NCI-H774 (cell line): Measurements from ENCODE around the gene MTARC1.

Source experiments
- DNase-seq: peaks from one replicate; lab custom pipeline; 2025; lab: John Stamatoyannopoulos, UW

Gene MTARC1

GRCh38 chr1:220806408-220806807 lies 19.7 kb downstream of the MTARC1 start:
- DNase-seq, result no peak

GRCh38 chr1:220807726-220808125 lies 21.0 kb downstream of the MTARC1 start:
- DNase-seq, result no peak

GRCh38 chr1:220808345-220809186 lies 21.9 kb downstream of the MTARC1 start:
- DNase-seq, result no peak

GRCh38 chr1:220809187-220809550 lies 22.5 kb downstream of the MTARC1 start:
- no peak for DNase-seq

GRCh38 chr1:220809704-220810103 lies 23.0 kb downstream of the MTARC1 start:
- DNase-seq, result no peak

- DNase-seq, result no peak
These were observed 23.5 kb downstream of the MTARC1 start for GRCh38 chr1:220810179-220810653.

GRCh38 chr1:220810963-220811362 lies 24.2 kb downstream of the MTARC1 start:
- DNase-seq, result no peak

GRCh38 chr1:220811695-220812094 lies 25.0 kb downstream of the MTARC1 start:
- no peak for DNase-seq

GRCh38 chr1:220812308-220812707 lies 25.6 kb downstream of the MTARC1 start:
- DNase-seq, result no peak

- no peak for DNase-seq
These were observed 26.3 kb downstream of the MTARC1 start for GRCh38 chr1:220813013-220813412.

GRCh38 chr1:220815409-220815808 lies 28.7 kb downstream of the MTARC1 start:
- no peak for DNase-seq

- DNase-seq, result no peak
These were observed 31.2 kb downstream of the MTARC1 start for GRCh38 chr1:220817907-220818306.

GRCh38 chr1:220818421-220819173 lies 31.9 kb downstream of the MTARC1 start:
- no peak for DNase-seq

GRCh38 chr1:220819467-220820026 lies 32.8 kb downstream of the MTARC1 start:
- no peak for DNase-seq

- DNase-seq, result no peak
These were observed 37.6 kb downstream of the MTARC1 start for GRCh38 chr1:220824031-220824989.

- DNase-seq, result no peak
These were observed 39.3 kb downstream of the MTARC1 start for GRCh38 chr1:220825819-220826551.

GRCh38 chr1:220826729-220827128 lies 40.0 kb downstream of the MTARC1 start:
- no peak for DNase-seq

GRCh38 chr1:220827445-220828178 lies 40.9 kb downstream of the MTARC1 start:
- no peak for DNase-seq

- no peak for DNase-seq
These were observed 41.4 kb downstream of the MTARC1 start for GRCh38 chr1:220828179-220828490.

GRCh38 chr1:220828950-220829586 lies 42.4 kb downstream of the MTARC1 start:
- DNase-seq, result no peak
